Caco-2 (cell line): Measurements from ENCODE around the gene C5orf58. TPM values are rescaled to one million over a fixed set of nuclear protein-coding genes. Genes with fewer than 3 reads are reported as not detected.

Source experiments
- BruUV-seq: library from RNA; stranded (reverse); fragments of 400-500 nt; replicated peaks from 2 replicates; lab custom pipeline; 2021; lab: Mats Ljungman, UMichigan
- CTCF ChIA-PET: fragments of 300-600 bp; sonication (Branson Sonifier 250); formaldehyde crosslinking; loops from one replicate; lab custom pipeline; 2022; ENCODE audit warnings: antibody characterized with exemption; lab: Charles Lee
- POLR2A ChIA-PET: fragments of 300-600 bp; sonication (Branson Sonifier 250); formaldehyde crosslinking; loops from one replicate; lab custom pipeline; 2022; ENCODE audit warnings: antibody characterized with exemption; lab: Charles Lee
- DNase-seq, 2 experiments: peaks; one replicate each; pipeline versions ENCODE4 v3.0.0 to v3.0.0-alpha.2; 2020 to 2022
- H3K27me3 ChIP-seq: replicated peaks from 2 replicates; pipeline ENCODE4 v1.6.0; 2011; ENCODE audit warnings: low read length; ENCODE audit not compliant: control insufficient read depth, insufficient read depth
- H3K36me3 ChIP-seq: 2 replicates; pipeline ENCODE4 v1.5.1; 2011; ENCODE audit warnings: low read length; ENCODE audit not compliant: control insufficient read depth, insufficient read depth
- H3K4me1 ChIP-seq: fragments of 250-450 bp; sonication (Bioruptor Pico); 2 replicates; pipeline ENCODE4 v1.5.1; 2020; ENCODE audit warnings: mild to moderate bottlenecking
- H3K4me3 ChIP-seq: 2 replicates; pipeline ENCODE4 v1.5.1; 2011; ENCODE audit warnings: low read depth, mild to moderate bottlenecking, control low read depth, low read length
- H3K9me3 ChIP-seq: fragments of 250-450 bp; sonication (Bioruptor Pico); 2 replicates; pipeline ENCODE4 v1.5.1; 2020; ENCODE audit warnings: mild to moderate bottlenecking, moderate library complexity
- H3K27ac Mint-ChIP-seq: one replicate; pipeline ENCODE4 v1.8.0; 2022; ENCODE audit warnings: mixed read lengths; ENCODE audit not compliant: unreplicated experiment
- H3K27me3 Mint-ChIP-seq: one replicate; pipeline ENCODE4 v1.8.0; 2022; ENCODE audit warnings: mixed read lengths; ENCODE audit not compliant: insufficient read depth, unreplicated experiment
- H3K36me3 Mint-ChIP-seq: one replicate; pipeline ENCODE4 v1.8.0; 2022; ENCODE audit warnings: mild to moderate bottlenecking, mixed read lengths; ENCODE audit not compliant: insufficient read depth, unreplicated experiment
- H3K4me1 Mint-ChIP-seq: one replicate; pipeline ENCODE4 v1.8.0; 2022; ENCODE audit warnings: low read depth, mixed read lengths; ENCODE audit not compliant: unreplicated experiment
- H3K4me3 Mint-ChIP-seq: one replicate; pipeline ENCODE4 v1.8.0; 2022; ENCODE audit warnings: mild to moderate bottlenecking, moderate library complexity, mixed read lengths; ENCODE audit not compliant: unreplicated experiment
- H3K9me3 Mint-ChIP-seq: one replicate; pipeline ENCODE4 v1.8.0; 2022; ENCODE audit warnings: mixed read lengths; ENCODE audit not compliant: unreplicated experiment
- CTCF ChIP-seq, 2 experiments: fragments of 200-600 bp in 1 of 2; IDR thresholded peaks; 1 replicate in 1 of 2; 2 replicates in 1 of 2; pipeline versions ENCODE4 v1.5.1 to v1.8.0; 2011 to 2022; ENCODE audit warnings: antibody characterized with exemption in 1 of 2, control low read depth in 1 of 2, inconsistent platforms in 1 of 2, low read depth in 1 of 2, low read length in 1 of 2, mild to moderate bottlenecking in 1 of 2, moderate library complexity in 1 of 2; ENCODE audit not compliant: insufficient read depth in 1 of 2, severe bottlenecking in 1 of 2, unreplicated experiment in 1 of 2
- intact Hi-C: fragments of 100-400 bp; cut with micrococcal nuclease; formaldehyde crosslinking; loops from one replicate; pipeline ENCODE4 v1.10.0; 2022; ENCODE audit not compliant: unreplicated experiment
- total RNA-seq: library from RNA; stranded (reverse); gene quantifications from 2 replicates; pipeline ENCODE4 v1.2.3, GENCODE V29; 2022

Gene C5orf58
- total RNA-seq, 1 experiment from 2014 or later: not detected

GRCh38 chr5:170289764-170290163, 57.0 kb downstream of the C5orf58 start:
- H3K4me3 ChIP-seq: no peak overlapping the region
- no peaks in the 10 kb centered on the region for H3K4me1 ChIP-seq
- TF ChIP-seq CTCF (IDR thresholded peaks at IDR 0.05; ENCODE audit: insufficient read depth in 1 of 2, low read depth in 1 of 2, low read length in 1 of 2, severe bottlenecking in 1 of 2, unreplicated experiment in 1 of 2): no peak
- peaks cover 23% of the 10 kb centered on the region for H3K9me3 Mint-ChIP-seq
- H3K9me3 ChIP-seq: peaks cover 7% of the 10 kb centered on the region
- no peak overlapping the region for H3K4me3 Mint-ChIP-seq
- H3K27ac Mint-ChIP-seq: no peak overlapping the region
- no peaks in the 10 kb centered on the region for H3K4me1 Mint-ChIP-seq
- DNase-seq: no peak
- ChIA-PET CTCF (no interaction called here), POLR2A (no interaction called here)
- no peaks in the 10 kb centered on the region for H3K36me3 ChIP-seq
- H3K36me3 Mint-ChIP-seq: no peaks in the 10 kb centered on the region
- peaks cover 29% of the 10 kb centered on the region for H3K27me3 Mint-ChIP-seq
- no TSS peak for BruUV-seq
- no peaks in the 10 kb centered on the region; the same call in 1 of the 2 replicates for H3K27me3 ChIP-seq
- intact Hi-C loops: no loop called here

- intact Hi-C loops: no loop called here
- ChIA-PET POLR2A (no interaction called here), CTCF (no interaction called here)
- Mint-ChIP-seq H3K27me3 (peaks cover 29% of the 10 kb centered on the region), H3K4me3 (no peak overlapping the region), H3K9me3 (peaks cover 23% of the 10 kb centered on the region), H3K4me1 (no peaks in the 10 kb centered on the region), H3K36me3 (no peaks in the 10 kb centered on the region), H3K27ac (no peak overlapping the region)
- Histone ChIP-seq H3K4me3 (no peak overlapping the region), H3K27me3 (no peaks in the 10 kb centered on the region; the same call in 1 of the 2 replicates), H3K36me3 (no peaks in the 10 kb centered on the region), H3K4me1 (no peaks in the 10 kb centered on the region), H3K9me3 (peaks cover 7% of the 10 kb centered on the region)
- TF ChIP-seq CTCF (IDR thresholded peaks at IDR 0.05; ENCODE audit: insufficient read depth in 1 of 2, low read depth in 1 of 2, low read length in 1 of 2, severe bottlenecking in 1 of 2, unreplicated experiment in 1 of 2): no peak
- DNase-seq: no peak
- BruUV-seq: no TSS peak
These were observed 57.7 kb downstream of the C5orf58 start for GRCh38 chr5:170290498-170290897.

GRCh38 chr5:170292179-170293104, 59.7 kb downstream of the C5orf58 start:
- peaks cover 7% of the 10 kb centered on the region for H3K9me3 ChIP-seq
- CTCF ChIA-PET: no interaction called here
- POLR2A ChIA-PET: no interaction called here
- Mint-ChIP-seq H3K27ac (no peak overlapping the region), H3K4me1 (no peaks in the 10 kb centered on the region), H3K4me3 (no peak overlapping the region), H3K36me3 (no peaks in the 10 kb centered on the region), H3K27me3 (peaks cover 37% of the 10 kb centered on the region), H3K9me3 (peaks cover 23% of the 10 kb centered on the region)
- no TSS peak for BruUV-seq
- H3K4me3 ChIP-seq: no peak overlapping the region
- H3K36me3 ChIP-seq: no peaks in the 10 kb centered on the region
- TF ChIP-seq CTCF (IDR thresholded peaks at IDR 0.05; ENCODE audit: insufficient read depth in 1 of 2, low read depth in 1 of 2, low read length in 1 of 2, severe bottlenecking in 1 of 2, unreplicated experiment in 1 of 2): no peak
- intact Hi-C loops: no loop called here
- H3K27me3 ChIP-seq: no peaks in the 10 kb centered on the region; the same call in 1 of the 2 replicates
- no peak for DNase-seq
- no peaks in the 10 kb centered on the region for H3K4me1 ChIP-seq
